HepG2 (cell line): ENCODE data around the gene TMEM53. TPM values are rescaled to one million over a fixed set of nuclear protein-coding genes. Genes with fewer than 3 reads are reported as not detected.

Experiments used
- BCL6 ChIP-seq: IDR thresholded peaks from 2 replicates; pipeline ENCODE4 v1.6.1; 2016; ENCODE audit warnings: missing genetic modification reagents, missing compliant biosample characterization
- CREB3 ChIP-seq: sonication (generic); formaldehyde crosslinking; IDR thresholded peaks from 2 replicates; pipeline ENCODE4 v1.5.0; 2020; ENCODE audit warnings: missing genetic modification reagents
- E2F2 ChIP-seq: sonication (generic); formaldehyde crosslinking; IDR thresholded peaks from 2 replicates; pipeline ENCODE4 v1.4.0; 2020; ENCODE audit warnings: missing genetic modification reagents, borderline replicate concordance
- EED ChIP-seq: sonication (generic); formaldehyde crosslinking; IDR thresholded peaks from 2 replicates; pipeline ENCODE4 v1.5.0; 2020; ENCODE audit warnings: mild to moderate bottlenecking, missing genetic modification reagents
- FOXA3 ChIP-seq: IDR thresholded peaks from 2 replicates; pipeline ENCODE4 v1.6.1; 2016; ENCODE audit warnings: missing genetic modification reagents, missing compliant biosample characterization
- HMGXB4 ChIP-seq, 2 experiments: sonication (generic) in 1 of 2; formaldehyde crosslinking in 1 of 2; IDR thresholded peaks; 2 replicates each; pipeline versions ENCODE4 v1.4.0 to v1.6.1; 2018 to 2020; ENCODE audit warnings: missing genetic modification reagents in 2 of 2, borderline replicate concordance in 1 of 2, low read depth in 1 of 2, mild to moderate bottlenecking in 1 of 2, missing biosample characterization in 1 of 2
- HNF4G ChIP-seq, 2 experiments: sonication (generic) in 1 of 2; formaldehyde crosslinking in 1 of 2; IDR thresholded peaks; 2 replicates each; pipeline versions ENCODE4 v1.4.0 to v1.6.1; 2011 to 2020; ENCODE audit warnings: borderline replicate concordance in 2 of 2, low read depth in 2 of 2, mild to moderate bottlenecking in 2 of 2, low read length in 1 of 2, missing genetic modification reagents in 1 of 2, moderate library complexity in 1 of 2
- ISX ChIP-seq: sonication (generic); formaldehyde crosslinking; conservative IDR thresholded peaks from 2 replicates; pipeline ENCODE4 v1.5.0; 2020; ENCODE audit warnings: missing genetic modification reagents
- KDM2A ChIP-seq: sonication (generic); formaldehyde crosslinking; IDR thresholded peaks from 2 replicates; pipeline ENCODE4 v1.4.0; 2020; ENCODE audit warnings: low read depth, missing genetic modification reagents, borderline replicate concordance
- MED13 ChIP-seq: sonication (generic); formaldehyde crosslinking; IDR thresholded peaks from 2 replicates; pipeline ENCODE4 v1.5.0; 2020; ENCODE audit warnings: missing genetic modification reagents
- SALL2 ChIP-seq: sonication (generic); formaldehyde crosslinking; IDR thresholded peaks from 2 replicates; pipeline ENCODE4 v1.8.1; 2023; ENCODE audit warnings: mild to moderate bottlenecking, missing genetic modification reagents, inconsistent platforms
- SP1 ChIP-seq, 2 experiments: fragments of 450-650 bp in 1 of 2; sonication (generic) in 1 of 2; formaldehyde crosslinking in 1 of 2; IDR thresholded peaks; 2 replicates each; pipeline versions ENCODE4 v1.4.0 to v1.6.1; 2016 to 2020; ENCODE audit warnings: missing genetic modification reagents in 1 of 2
- TEAD3 ChIP-seq: optimal IDR thresholded peaks from 2 replicates; pipeline ENCODE3; 2016; ENCODE audit warnings: borderline replicate concordance
- TFE3 ChIP-seq: IDR thresholded peaks from 2 replicates; pipeline ENCODE4 v1.6.1; 2016
- TSC22D2 ChIP-seq: sonication (generic); formaldehyde crosslinking; IDR thresholded peaks from 2 replicates; pipeline ENCODE4 v1.5.1; 2020; ENCODE audit warnings: missing genetic modification reagents, mild to moderate bottlenecking, borderline replicate concordance
- ZBTB46 ChIP-seq: sonication (generic); formaldehyde crosslinking; IDR thresholded peaks from 2 replicates; pipeline ENCODE4 v1.4.0; 2020; ENCODE audit warnings: mild to moderate bottlenecking, missing genetic modification reagents, borderline replicate concordance
- ZNF274 ChIP-seq: sonication (generic); formaldehyde crosslinking; IDR thresholded peaks from 2 replicates; pipeline ENCODE4 v1.5.1; 2020; ENCODE audit warnings: mild to moderate bottlenecking, missing genetic modification reagents
- ZNF335 ChIP-seq: sonication (generic); formaldehyde crosslinking; IDR thresholded peaks from 2 replicates; pipeline ENCODE4 v1.4.0; 2020; ENCODE audit warnings: missing genetic modification reagents
- ZNF460 ChIP-seq: sonication (generic); formaldehyde crosslinking; IDR thresholded peaks from 2 replicates; pipeline ENCODE4 v1.5.1; 2020; ENCODE audit warnings: missing genetic modification reagents, mild to moderate bottlenecking, borderline replicate concordance
- ZNF550 ChIP-seq: sonication (generic); formaldehyde crosslinking; IDR thresholded peaks from 2 replicates; pipeline ENCODE4 v1.4.0; 2020; ENCODE audit warnings: mild to moderate bottlenecking, missing genetic modification reagents, borderline replicate concordance
- polyA plus RNA-seq, 8 experiments: library from polyadenylated mRNA; depleted of rRNA in 3 of 8; stranded (reverse) in 7 of 8; unstranded in 1 of 8; fragments of >200 nt; fragmentation: Illumina TruSeq in 4 of 8; extraction: Trizol in 4 of 8; gene quantifications; 2 replicates each; pipeline versions ENCODE4 v1.2.1 to v1.2.3, GENCODE V29; 2011 to 2016; ENCODE audit warnings: low read depth in 4 of 8, missing spikeins in 1 of 8, mixed read lengths in 1 of 8; ENCODE audit not compliant: insufficient read depth in 1 of 8
- total RNA-seq, 5 experiments: library from RNA; depleted of rRNA; stranded (reverse); fragments of >200 nt; fragmentation: Illumina TruSeq; extraction: Trizol; gene quantifications; 2 replicates each; pipeline ENCODE4 v1.2.3, GENCODE V29; 2016; ENCODE audit warnings: low read depth in 1 of 5

Gene TMEM53
- total and polyA plus RNA-seq, 2 of the 13 experiments (the other 11 are each of a cell fraction or from before 2014, with no cell fraction given) = 12.6 to 20.2 TPM

- peak; percentile 29; the same call in 1 of the 2 replicates for TF ChIP-seq TFE3 (CRISPR knock-in tag)
- peak; percentile 64 for TF ChIP-seq BCL6 (CRISPR knock-in tag)
- TF ChIP-seq EED = no peak
- 0 out of 2 replicates have a peak, but pooled peaks have one; percentile 30 for TF ChIP-seq ZNF335 (CRISPR knock-in tag)
- peak in 1 of 2 experiments; percentile 74; a peak in 1 of 4 replicates for TF ChIP-seq HMGXB4 (CRISPR knock-in tag; IDR thresholded peaks at IDR 0.05; ENCODE audit: borderline replicate concordance in 1 of 2, low read depth in 1 of 2)
- peak; percentile 73 for TF ChIP-seq FOXA3
- peak; percentile 60; the same call in 1 of the 2 replicates for TF ChIP-seq E2F2 (CRISPR knock-in tag)
- no peak for TF ChIP-seq ZNF460 (CRISPR knock-in tag)
- no peak; the same call in 1 of the 2 replicates for TF ChIP-seq ISX (CRISPR knock-in tag)
- no peak for TF ChIP-seq SP1 (IDR thresholded peaks at IDR 0.05)
- peak; percentile 51; the same call in 1 of the 2 replicates for TF ChIP-seq SP1 (CRISPR knock-in tag; IDR thresholded peaks at IDR 0.05)
- no peak for TF ChIP-seq ZNF274 (CRISPR knock-in tag)
- peak; percentile 29; the same call in 1 of the 2 replicates for TF ChIP-seq HNF4G (IDR thresholded peaks at IDR 0.05; ENCODE audit: borderline replicate concordance, low read depth, low read length)
- TF ChIP-seq HNF4G (CRISPR knock-in tag; IDR thresholded peaks at IDR 0.05; ENCODE audit: borderline replicate concordance, low read depth) = no peak
- TF ChIP-seq SALL2 (CRISPR knock-in tag) = no peak
- no peak for TF ChIP-seq CREB3 (CRISPR knock-in tag)
- TF ChIP-seq ZBTB46 (CRISPR knock-in tag) = no peak
- TF ChIP-seq ZNF550 (CRISPR knock-in tag) = no peak
- 0 out of 2 replicates have a peak, but pooled peaks have one; percentile 13 for TF ChIP-seq KDM2A (CRISPR knock-in tag)
- peak; percentile 35 for TF ChIP-seq TEAD3
- TF ChIP-seq TSC22D2 = 0 out of 2 replicates have a peak, but pooled peaks have one; percentile 74
- peak; percentile 60; the same call in 1 of the 2 replicates for TF ChIP-seq MED13 (CRISPR knock-in tag)
Measured at GRCh38 chr1:44721485-44722361, 47.4 kb upstream of the TMEM53 start (continued).
